Fibroblast of peridontal ligament (primary cell): Measurements from ENCODE around the gene BHMT.
"Not testable (repeated sequence)": the region's sequence is repeated elsewhere in the genome, so short reads cannot be mapped to it uniquely, and the experiment has no call there.

Source experiments
- DNase-seq: peaks from one replicate; pipeline ENCODE4 v3.0.0-alpha.2; 2010; ENCODE audit errors: extremely low read depth

BHMT gene

GRCh38 chr5:79111960-79112702 lies 522 bp downstream of the BHMT start:
- DNase-seq, result no peak

GRCh38 chr5:79112703-79113058 lies 1.1 kb downstream of the BHMT start:
- no peak for DNase-seq

GRCh38 chr5:79119486-79119885 lies 7.9 kb downstream of the BHMT start:
- no peak for DNase-seq

GRCh38 chr5:79120221-79120620 lies 8.6 kb downstream of the BHMT start:
- DNase-seq, result no peak

GRCh38 chr5:79122973-79123372 lies 11.4 kb downstream of the BHMT start:
- no peak for DNase-seq

- no peak for DNase-seq
Measured at GRCh38 chr5:79124607-79125006, 13.0 kb downstream of the BHMT start.

- DNase-seq, result no peak
Measured at GRCh38 chr5:79130781-79131180, 19.2 kb downstream of the BHMT start.

GRCh38 chr5:79133121-79133656 lies 21.6 kb downstream of the BHMT start:
- peak; percentile 85 for DNase-seq

GRCh38 chr5:79133657-79134451 lies 22.2 kb downstream of the BHMT start:
- peak; percentile 93 for DNase-seq

GRCh38 chr5:79135790-79136553 lies 24.4 kb downstream of the BHMT start:
- no peak for DNase-seq

- DNase-seq, result no peak
Measured at GRCh38 chr5:79136618-79137017, 25.0 kb downstream of the BHMT start.

GRCh38 chr5:79140553-79140952 lies 28.9 kb downstream of the BHMT start:
- DNase-seq, result no peak

GRCh38 chr5:79143684-79144379 lies 32.2 kb downstream of the BHMT start:
- DNase-seq, result peak; percentile 24

GRCh38 chr5:79147076-79147475 lies 35.5 kb downstream of the BHMT start:
- DNase-seq, result no peak

- DNase-seq, result peak; percentile 12
Measured at GRCh38 chr5:79149433-79149832, 37.8 kb downstream of the BHMT start.

GRCh38 chr5:79151942-79152671 lies 40.5 kb downstream of the BHMT start:
- no peak for DNase-seq

- no peak for DNase-seq
Measured at GRCh38 chr5:79157305-79157704, 45.7 kb downstream of the BHMT start.

GRCh38 chr5:79161647-79162046 lies 50.0 kb downstream of the BHMT start:
- DNase-seq, result not testable (repeated sequence)

- no peak for DNase-seq
Measured at GRCh38 chr5:79168031-79168430, 56.4 kb downstream of the BHMT start.

- no peak for DNase-seq
Measured at GRCh38 chr5:79170661-79171060, 59.1 kb downstream of the BHMT start.
